HG02798 (cell line): ENCODE measurements around the gene RPF1.
"Not testable (repeated sequence)": the region's sequence is repeated elsewhere in the genome, so short reads cannot be mapped to it uniquely, and the experiment has no call there.

Experiments used
- ATAC-seq: cut with Tn5 transposase; IDR thresholded peaks from one replicate; pipeline ENCODE4 v1.9.1; 2021; ENCODE audit warnings: mild to moderate bottlenecking; ENCODE audit not compliant: unreplicated experiment, poor library complexity

Gene RPF1

DNA sequence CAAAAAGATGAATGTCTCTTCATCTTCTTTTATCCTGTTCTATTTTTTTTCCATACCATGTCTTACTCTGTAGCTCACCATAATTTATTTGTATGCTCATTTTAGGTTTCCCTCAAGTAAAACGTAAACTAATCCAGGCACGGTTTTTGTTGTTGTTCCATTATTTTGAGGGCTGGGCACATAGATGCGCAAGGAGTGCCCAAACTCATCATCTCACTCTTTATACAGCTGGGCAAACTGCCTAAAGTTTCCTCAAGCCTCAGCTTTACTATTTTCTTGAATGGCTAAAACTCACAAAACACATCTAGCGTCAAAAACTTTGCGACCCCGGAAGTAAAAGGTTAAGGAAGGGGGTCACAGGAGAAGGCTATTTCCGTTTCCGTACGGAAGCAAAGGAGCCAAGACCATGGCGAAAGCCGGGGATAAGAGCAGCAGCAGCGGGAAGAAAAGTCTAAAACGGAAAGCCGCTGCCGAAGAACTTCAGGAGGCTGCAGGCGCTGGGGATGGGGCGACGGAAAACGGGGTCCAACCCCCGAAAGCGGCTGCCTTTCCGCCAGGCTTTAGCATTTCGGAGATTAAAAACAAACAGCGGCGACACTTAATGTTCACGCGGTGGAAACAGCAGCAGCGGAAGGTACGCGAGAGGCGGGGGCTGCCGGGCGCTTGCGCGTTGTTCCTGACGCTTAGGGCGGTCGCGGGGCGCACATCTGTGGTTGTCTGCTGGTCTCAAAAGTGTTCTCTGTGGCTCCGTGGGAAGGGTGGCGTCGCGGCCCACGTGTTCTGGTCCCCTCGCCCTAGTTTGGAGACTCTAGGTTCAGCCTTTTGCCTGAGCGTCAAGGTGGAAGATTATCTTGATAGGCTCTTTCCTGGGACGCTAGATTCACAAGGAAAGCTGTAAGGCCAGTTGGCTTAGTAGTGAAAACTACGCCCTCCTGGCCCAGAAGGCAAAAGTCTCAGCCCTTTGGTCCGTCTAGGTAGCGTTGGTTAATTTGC is at the start of gene RPF1:
Gene RPF1, plus strand, starts transcription at position 391 of the 993 bp plus-strand sequence. Its CDS starts 16 bp downstream, at position 407.
- peak; percentile 97 for ATAC-seq

DNA sequence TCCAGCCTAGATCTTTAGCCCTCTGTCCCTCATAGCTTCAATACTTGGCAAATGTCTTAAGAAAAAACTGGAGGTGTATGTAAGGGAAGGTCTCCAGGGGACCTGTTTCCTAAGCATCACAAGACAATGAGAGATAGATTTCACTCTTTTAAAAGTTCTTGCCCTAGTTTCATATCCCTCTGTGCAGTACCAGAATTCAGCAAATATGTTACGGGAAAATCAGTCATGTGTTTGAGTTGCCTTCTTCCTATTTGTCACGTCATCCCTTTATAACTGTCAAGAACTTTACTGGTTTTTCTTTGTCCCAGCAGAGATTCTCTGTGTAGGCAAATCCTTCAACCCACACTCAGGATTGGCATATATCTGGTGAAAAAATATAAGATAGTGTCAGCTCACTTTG is 48.5 kb upstream of the RPF1 start:
- ATAC-seq, result no peak

DNA sequence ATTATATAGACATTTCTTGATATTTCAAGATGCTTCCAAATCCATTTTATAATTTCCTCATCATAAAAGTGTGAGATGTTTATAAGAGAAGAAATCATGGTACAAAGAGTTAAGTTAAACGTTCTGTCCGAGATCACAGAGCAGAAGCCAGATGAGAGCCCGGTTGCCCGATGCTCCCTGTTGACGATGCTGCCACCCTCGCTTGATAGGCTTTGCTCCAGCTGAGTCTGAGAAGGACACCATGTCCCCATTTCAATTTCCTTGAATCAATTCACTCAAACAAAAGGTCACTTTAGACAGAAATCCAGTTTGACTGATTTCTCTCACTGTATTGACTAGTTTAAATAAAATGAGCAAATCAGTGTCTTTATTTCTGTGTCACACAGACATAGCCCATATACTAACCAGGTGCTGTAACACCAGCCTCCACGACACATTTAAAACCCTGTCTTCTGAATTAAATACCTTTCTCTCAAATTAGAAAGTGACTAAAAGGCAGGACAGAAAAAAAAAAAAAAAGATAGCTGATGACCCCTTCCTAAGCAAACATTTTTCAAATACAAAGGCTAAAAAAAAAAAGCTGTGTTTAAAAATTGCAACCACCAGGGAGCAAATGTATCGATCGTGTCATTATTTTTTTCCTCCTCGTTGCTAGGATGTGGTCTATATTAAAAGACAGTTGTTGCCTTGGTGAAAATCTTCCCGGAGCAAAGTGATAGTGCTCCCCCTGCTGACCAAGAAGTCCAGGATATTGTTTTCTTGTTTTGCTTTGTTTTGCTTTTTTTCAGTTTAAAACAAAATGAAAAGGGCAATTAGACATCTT is 45.6 kb upstream of the RPF1 start:
- ATAC-seq, result peak; percentile 57

GRCh38 chr1:84434081-84434769 is 44.8 kb upstream of the RPF1 start:
- no peak for ATAC-seq

- ATAC-seq, result no peak
These were observed 44.1 kb upstream of the RPF1 start for GRCh38 chr1:84434801-84435549.

GRCh38 chr1:84436876-84437655 is 42.0 kb upstream of the RPF1 start:
- peak; percentile 45 for ATAC-seq

DNA sequence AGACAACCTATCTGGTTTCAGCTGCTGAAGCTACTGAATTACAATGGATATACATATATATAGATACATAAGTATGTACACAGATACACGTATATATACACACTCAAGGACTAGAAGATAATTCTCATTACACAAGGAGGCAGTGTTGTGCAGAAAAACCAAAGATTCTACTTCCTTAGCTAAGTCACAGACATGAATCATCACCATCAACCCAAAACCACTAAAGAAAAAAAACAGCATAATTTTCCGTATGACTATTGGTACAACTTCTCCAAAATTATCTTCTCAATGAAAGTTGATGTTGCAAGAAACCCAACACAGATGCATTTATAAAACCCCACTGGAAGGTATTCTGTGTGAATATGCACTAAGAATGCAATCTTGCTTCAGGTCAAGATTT is 36.8 kb upstream of the RPF1 start:
- ATAC-seq, result peak; percentile 98

GRCh38 chr1:84442747-84443646 is 36.1 kb upstream of the RPF1 start:
- ATAC-seq, result not testable (repeated sequence)

GRCh38 chr1:84448704-84449103 is 30.4 kb upstream of the RPF1 start:
- ATAC-seq, result not testable (repeated sequence)

DNA sequence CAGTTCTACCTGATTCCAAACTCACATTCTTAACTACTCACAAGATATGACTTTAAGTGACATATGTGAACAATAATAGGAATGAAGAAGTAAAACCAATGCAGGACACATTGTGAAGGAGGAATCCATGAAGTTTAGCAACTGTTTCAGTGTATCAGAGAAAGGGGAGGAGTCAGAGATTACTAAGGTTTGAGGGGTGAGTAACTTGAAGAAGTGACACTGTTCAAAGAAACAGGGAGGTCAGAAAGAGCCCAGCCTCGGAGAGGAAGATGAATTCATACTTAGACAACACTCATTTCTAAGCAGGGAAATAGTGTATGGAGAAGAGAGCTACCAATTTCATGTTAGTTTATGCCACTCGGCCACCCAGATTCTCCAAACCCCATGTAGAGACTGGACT is 28.2 kb upstream of the RPF1 start:
- no peak for ATAC-seq

- no peak for ATAC-seq
These were observed 26.6 kb upstream of the RPF1 start for GRCh38 chr1:84452436-84452835.

GRCh38 chr1:84462118-84462517 is 16.9 kb upstream of the RPF1 start:
- ATAC-seq, result no peak

- no peak for ATAC-seq
These were observed 11.8 kb upstream of the RPF1 start for GRCh38 chr1:84467298-84467697.

GRCh38 chr1:84476225-84476624 is 2.8 kb upstream of the RPF1 start:
- ATAC-seq, result no peak

- no peak for ATAC-seq
These were observed 932 bp downstream of the RPF1 start for GRCh38 chr1:84479998-84480397.

GRCh38 chr1:84480650-84481049 is 1.6 kb downstream of the RPF1 start:
- no peak for ATAC-seq

- ATAC-seq, result no peak
These were observed 2.3 kb downstream of the RPF1 start for GRCh38 chr1:84481317-84481716.

GRCh38 chr1:84488107-84488506 is 9.0 kb downstream of the RPF1 start:
- ATAC-seq, result no peak
